Right hindlimb (tissue), 1 donor: Measurements from ENCODE around the gene DNAAF9.

Source experiments
- DNase-seq: peaks from one replicate; pipeline ENCODE4 v3.0.0-alpha.2; 2018

The DNAAF9 gene

GRCh38 chr20:3409417-3409816 is 1.9 kb upstream of the DNAAF9 start:
- no peak for DNase-seq

DNA sequence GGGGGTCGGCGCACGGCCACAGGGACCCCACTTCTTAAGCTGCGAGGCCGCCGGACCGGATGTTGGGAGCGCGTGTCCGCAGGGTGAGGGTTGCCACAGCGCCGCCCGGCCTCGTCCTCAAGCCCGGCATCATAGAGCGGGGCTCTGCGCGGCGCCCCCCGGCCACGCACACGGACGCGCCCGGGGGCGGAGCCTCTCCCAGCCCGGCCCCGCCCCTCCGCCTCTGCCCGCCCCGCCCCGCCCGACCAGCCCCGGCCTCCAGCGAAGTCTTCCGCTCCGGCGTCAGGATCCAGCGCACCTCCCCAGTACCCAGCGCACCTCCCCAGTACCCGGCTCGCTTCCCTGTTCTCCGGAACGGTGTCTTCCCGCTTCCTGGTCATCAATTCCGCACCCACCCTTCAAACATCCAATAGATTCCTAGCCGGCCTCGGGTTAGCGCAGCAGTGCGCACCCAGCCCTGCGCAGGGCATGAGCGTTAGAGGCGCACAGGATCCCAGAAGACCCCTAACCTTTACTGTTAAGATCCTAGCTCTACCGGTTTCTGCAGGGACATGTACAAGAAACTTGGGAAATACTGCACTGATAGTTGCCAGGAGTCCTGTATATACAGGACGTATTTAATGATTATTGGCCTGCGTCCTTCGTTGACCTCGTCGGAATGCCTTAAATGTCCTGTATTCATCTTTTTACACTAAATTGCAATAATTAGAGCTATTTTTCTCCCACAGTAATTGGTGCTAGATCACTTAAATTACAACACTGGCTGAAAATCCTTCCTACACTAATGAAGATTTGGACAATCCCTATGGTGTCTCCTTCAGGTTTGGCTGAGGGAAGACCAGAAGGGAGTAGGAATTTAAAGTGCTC is 535 bp upstream of the DNAAF9 start:
- peak; percentile 88 for DNase-seq

- DNase-seq, result peak; percentile 42
These were observed 909 bp downstream of the DNAAF9 start for GRCh38 chr20:3406481-3407039.

GRCh38 chr20:3405696-3406358 is 1.6 kb downstream of the DNAAF9 start:
- DNase-seq, result no peak

DNA sequence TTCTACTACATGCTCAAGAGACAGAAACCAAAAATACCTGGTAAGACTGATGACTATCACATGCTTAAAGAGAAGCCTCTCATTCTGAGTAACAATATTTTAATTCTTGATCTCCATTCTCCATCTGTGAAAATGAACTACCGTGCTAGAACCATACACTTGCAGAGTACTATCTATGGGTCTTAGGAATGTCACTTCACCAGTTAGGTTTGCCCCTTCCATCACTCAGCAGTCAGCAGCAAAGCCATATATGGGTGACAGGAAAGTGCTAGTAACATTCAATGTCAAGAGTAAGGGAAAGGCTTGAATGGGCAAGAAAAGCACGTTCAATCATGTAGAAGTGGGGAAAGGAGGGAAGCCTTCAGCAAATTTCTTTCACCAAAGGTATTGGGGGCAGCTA is 2.3 kb downstream of the DNAAF9 start:
- no peak for DNase-seq

GRCh38 chr20:3404402-3404801 is 3.1 kb downstream of the DNAAF9 start:
- DNase-seq, result no peak

DNA sequence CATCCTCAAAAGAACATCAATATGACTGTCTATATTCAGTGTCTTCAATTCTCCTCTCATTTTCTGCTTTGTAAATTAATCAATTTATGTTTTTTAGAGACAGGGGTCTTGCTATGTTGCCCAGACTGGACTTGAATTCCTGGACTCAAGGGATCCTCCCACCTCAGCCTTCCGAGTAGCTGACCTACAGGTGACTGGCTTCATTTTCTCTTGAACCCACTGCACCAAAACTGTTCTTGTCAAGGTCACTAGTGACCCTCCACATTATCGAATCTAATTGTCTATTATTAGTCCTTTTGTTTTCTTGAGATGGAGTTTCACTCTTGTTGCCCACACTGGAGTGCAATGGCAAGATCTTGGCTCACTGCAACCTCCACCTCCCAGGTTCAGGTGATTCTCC is 3.7 kb downstream of the DNAAF9 start:
- no peak for DNase-seq

- no peak for DNase-seq
These were observed 5.0 kb downstream of the DNAAF9 start for GRCh38 chr20:3402453-3402852.

DNA sequence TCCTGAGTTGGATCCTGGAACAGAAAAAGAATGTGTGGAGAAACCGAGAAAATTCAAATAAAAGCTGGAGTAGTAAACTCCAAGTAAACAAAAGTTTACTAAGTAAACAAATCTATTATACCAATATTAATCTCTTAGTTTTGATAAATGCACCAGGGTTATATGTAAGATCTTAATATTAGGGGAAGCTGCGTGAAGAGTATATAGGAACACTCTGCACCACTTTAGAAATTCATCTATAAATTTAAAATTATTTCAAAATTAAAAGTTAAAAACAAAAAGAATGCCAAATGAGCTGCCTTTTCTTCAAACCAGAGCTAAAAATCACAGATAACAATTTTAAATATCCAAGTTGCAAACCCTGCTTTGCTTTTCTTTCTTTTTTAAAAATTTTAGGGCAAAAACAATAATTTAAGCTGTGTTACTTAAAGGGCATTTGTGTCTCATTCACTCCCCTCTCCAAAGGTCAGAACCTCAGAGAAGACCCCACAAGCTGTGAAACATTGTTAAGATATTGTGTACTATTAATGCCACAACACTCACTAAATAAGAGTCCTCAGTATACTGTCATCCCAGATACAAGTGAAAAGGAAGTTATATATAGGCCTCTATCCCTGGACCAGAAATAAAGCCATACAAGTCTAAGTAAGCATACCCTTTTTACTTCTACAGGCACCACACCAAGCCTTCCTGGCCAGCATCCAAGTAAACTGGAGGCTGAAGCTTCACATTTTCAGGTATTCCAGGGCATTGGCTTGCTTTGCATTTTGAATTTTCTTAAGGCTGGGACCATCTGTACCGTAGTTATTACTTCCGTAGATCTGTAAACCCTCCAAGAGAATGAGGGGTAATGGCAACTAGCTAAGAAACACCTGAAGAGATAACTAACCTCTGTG is 7.0 kb downstream of the DNAAF9 start:
- DNase-seq, result no peak

- no peak for DNase-seq
These were observed 8.7 kb downstream of the DNAAF9 start for GRCh38 chr20:3398681-3399252.

- DNase-seq, result no peak
These were observed 11.0 kb downstream of the DNAAF9 start for GRCh38 chr20:3396492-3396891.

DNA sequence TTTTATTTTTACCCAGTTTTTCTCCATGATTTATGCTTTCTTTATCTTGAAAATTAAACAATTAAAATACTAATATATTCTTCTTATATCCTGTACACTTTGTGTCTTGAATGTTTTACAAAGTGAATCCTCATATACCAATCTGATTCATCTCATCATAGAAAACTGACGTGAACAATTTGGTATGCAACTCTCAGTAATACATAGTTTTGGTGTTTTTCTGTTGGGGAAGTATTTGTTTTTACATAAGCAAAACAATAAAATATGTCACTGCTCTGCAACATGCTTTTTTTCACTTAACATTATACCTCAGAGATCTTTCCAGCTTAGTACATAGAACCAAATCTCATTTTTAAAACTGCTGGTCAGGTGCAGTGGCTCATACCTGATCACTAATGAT is 14.7 kb downstream of the DNAAF9 start:
- DNase-seq, result no peak

- DNase-seq, result no peak
These were observed 16.6 kb downstream of the DNAAF9 start for GRCh38 chr20:3390759-3391425.

DNA sequence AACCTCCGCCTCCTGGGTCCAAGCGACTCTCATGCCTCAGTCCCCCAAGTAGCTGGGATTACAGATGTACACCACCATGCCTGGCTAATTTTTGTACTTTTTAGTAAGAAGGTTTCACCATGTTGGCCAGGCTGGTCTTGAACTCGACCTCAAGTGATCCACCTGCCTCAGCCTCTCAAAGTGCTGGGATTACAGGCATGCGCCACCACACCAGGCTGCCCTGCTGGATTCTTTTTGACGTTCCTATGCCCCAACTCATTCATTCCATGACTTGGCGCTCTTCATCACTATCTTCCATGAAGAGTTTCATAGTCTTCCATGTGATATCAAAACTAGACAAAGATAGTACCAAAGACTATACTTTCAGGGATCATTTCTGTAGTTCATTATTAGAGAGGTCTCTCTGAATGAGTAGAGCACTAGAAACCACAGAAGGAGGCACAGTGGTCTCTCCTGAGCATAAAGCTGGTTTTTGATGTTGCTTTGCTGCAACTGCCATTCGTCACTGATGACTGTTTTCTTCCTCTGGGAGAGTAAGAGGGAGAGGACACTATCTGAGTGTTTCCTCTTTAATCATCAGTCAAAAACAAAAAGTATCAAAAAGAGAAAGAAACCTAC is 23.5 kb downstream of the DNAAF9 start:
- no peak for DNase-seq

GRCh38 chr20:3382836-3383235 is 24.6 kb downstream of the DNAAF9 start:
- DNase-seq, result no peak

GRCh38 chr20:3380228-3381070 is 27.0 kb downstream of the DNAAF9 start:
- DNase-seq, result no peak

- DNase-seq, result no peak
These were observed 29.3 kb downstream of the DNAAF9 start for GRCh38 chr20:3378138-3378537.

DNA sequence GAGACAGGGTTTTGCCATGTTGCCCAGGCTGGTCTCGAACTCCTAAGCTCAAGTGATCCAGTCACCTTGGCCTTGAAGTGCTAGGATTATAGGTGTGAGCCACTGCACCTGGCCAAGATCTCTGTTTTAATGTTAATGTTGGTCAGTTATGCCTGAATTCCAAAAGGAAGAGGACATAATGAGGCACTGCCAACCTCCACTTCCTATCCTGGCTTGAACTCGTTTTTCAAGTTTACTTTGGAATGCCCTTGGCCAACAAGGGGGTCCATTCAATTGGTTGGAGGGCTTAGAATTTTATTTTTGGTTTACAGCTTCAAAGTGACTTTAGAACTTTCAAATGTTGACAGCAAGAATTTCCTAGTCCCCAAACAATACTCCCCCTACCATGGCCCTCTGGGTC is 29.8 kb downstream of the DNAAF9 start:
- no peak for DNase-seq

DNA sequence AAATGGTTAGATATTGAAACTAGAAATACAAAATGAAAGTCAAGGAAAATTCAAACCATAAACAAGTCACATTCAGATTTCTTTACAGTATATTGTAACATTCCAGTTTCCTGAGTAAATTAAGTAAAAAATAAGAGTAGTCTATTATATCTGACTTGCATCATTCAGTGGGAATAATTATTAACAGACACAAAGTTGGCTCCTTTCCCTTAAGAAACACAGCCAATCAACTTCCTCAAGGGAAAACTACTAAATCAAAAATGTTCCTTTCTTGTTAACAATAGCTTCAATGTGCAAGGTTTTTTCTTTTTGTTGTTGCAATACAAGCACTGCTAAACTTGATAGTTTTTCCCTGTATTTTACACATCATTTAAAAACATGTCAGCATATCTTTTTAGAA is 33.2 kb downstream of the DNAAF9 start:
- DNase-seq, result no peak

GRCh38 chr20:3371754-3372153 is 35.7 kb downstream of the DNAAF9 start:
- DNase-seq, result no peak

DNA sequence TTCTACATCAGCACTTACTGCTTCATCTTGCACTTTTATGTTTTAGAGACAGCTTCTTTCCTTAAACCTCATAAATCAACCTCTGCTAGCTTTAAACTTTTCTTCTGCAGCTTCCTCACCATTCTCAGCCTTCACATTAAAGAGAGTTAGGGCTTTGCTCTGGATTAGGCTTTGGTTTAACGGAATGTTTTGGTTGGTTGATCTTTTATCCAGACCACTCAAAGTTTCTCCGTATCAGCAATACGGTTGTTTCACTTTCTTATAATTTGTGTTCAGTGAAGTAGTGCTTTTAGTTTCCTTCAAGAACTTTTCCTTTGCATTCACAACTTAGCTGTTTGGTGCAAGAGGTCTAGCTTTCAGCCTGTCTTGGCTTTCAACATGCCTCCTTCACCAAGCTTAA is 40.4 kb downstream of the DNAAF9 start:
- no peak for DNase-seq
